Measurements from ENCODE around the gene LSMEM2.
"Not testable (repeated sequence)": the region's sequence is repeated elsewhere in the genome, so short reads cannot be mapped to it uniquely, and the experiment has no call there.

LSMEM2 gene

DNA sequence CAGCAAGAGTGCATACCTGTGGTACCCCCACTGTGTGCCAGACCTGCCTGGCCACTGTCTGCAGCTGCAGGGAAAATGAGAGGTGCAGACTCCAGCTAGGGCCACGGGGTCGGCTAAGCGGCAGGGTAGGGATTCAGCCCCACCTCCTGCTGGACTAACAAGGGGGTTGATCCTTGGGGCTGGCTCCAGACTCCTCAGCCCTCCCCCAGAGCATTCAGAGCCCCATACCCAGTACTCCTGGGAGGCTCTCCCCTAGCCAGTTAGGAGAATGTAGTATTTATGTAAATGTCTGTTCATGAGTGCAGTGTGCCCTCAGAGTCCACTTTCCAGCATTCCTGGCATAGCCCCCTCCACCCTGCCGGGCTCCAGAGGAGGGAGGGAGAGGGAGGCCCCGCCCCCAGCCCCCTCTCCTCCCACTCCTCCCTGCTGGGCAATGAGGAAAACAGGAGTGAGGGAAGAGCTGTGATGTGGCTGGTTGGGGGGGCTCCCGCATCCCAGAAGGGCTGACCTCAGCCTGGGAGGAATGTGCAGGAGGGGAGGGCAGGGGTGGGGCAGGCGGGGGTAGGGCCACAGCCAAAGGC is 14.4 kb upstream of the LSMEM2 start:
- in situ Hi-C loops (cut with MboI; ENCODE audit: low sequenced_read_pairs), result no loop called here

- in situ Hi-C loops (cut with MboI; ENCODE audit: low sequenced_read_pairs), result no loop called here
Observed at GRCh38 chr3:50264964-50265485, 13.9 kb upstream of the LSMEM2 start.

DNA sequence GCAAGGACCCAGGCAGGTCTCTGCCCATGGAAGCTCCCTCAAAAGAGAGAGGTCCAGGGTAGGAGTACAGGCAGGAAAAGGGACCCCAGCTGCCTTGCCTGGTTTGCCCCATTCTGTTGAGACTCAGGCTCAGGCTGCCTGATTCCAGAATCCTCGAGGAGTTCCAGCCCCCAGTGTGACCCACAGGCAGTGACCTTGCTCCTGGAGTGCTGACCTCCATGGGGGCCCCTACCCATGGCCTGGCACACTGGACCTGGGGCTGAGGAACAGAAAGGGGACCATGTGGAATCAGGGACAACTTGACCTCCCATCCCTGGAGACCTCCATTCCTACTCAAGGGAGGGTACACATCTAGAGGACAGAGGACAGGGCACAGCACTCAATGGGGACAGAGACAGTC is 13.3 kb upstream of the LSMEM2 start:
- in situ Hi-C loops (cut with MboI; ENCODE audit: low sequenced_read_pairs), result no loop called here

GRCh38 chr3:50266017-50266416 is 12.9 kb upstream of the LSMEM2 start:
- in situ Hi-C loops (cut with MboI; ENCODE audit: low sequenced_read_pairs), result no loop called here

- in situ Hi-C loops (cut with MboI; ENCODE audit: low sequenced_read_pairs), result no loop called here
Observed at GRCh38 chr3:50266836-50267235, 12.1 kb upstream of the LSMEM2 start.

DNA sequence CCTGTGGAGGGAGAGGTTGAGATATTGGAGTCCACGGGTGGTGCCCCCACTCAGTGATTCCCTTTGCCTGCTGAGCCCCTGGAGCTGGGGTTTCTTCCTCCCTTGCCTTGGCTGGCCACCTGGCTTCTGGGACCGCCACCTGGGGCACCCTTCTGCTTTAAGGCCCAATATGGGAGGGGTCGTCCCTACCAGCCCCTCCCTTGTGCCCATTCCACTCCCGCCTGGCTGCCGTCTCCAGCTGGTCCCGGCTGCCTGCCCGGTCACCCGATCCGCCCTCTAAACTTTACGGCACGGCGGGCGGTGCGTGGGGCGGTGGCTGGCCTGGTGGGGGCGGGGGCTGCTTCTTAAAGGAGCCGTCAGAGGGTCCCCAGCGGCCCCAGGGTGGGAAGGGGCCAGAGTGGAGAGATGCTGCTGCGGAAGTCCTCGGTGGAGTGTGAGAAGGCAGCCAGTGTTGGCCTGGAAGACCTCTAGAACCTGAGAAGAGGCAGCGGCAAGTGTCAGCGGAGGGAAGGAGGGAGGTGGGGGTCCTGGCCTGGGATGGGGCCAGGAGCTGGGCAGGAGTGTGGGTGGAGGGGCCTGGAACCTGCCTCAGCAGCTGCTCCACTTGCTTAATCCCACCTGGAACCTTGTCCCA is 11.5 kb upstream of the LSMEM2 start:
- in situ Hi-C loops (cut with MboI; ENCODE audit: low sequenced_read_pairs), result no loop called here

DNA sequence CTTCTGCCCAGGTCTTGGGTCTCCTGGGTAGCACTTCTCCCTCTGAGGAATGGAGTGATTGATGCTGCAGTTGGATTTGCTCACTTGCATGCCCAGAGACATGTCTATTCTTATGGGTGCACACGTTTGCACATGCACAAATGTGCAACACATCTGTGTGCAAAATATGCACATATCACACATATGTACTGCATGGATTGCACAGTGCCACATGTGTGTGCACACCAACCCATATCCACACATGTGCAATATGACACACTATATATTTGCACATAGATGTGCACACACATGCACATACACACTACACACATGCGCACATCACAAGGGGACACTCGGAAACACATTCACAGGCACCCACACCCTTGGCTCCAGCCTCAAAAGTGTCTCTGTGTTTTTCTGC is 10.6 kb upstream of the LSMEM2 start:
- in situ Hi-C loops (cut with MboI; ENCODE audit: low sequenced_read_pairs), result no loop called here

- in situ Hi-C loops (cut with MboI; ENCODE audit: low sequenced_read_pairs), result no loop called here
Observed at GRCh38 chr3:50268703-50269451, 10.0 kb upstream of the LSMEM2 start, which contains the start of gene SEMA3B. TSS of gene SEMA3B (plus strand) at chr3:50269147. CDS start at chr3:50269241, 94 bp downstream.

DNA sequence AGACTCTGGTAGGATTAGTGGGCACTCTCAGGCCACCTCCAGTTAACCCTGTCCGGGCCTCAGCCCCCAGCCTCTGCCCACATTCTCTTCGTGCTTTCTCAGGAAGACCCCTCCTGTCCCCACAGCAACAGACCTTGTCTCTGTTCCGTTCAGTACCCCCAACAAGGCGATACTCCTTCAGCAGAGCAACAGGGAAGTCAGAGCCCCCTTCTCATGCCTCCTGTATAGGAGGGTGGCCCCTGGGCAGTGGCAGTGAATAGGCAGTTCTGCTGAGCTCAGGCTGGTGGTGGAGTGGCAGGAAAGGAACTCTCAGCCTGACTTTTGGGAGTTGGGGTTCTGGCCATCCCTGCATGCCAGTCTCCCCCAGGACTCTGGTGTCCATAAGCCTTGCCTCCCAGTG is 9.4 kb upstream of the LSMEM2 start:
- in situ Hi-C loops (cut with MboI; ENCODE audit: low sequenced_read_pairs), result no loop called here

DNA sequence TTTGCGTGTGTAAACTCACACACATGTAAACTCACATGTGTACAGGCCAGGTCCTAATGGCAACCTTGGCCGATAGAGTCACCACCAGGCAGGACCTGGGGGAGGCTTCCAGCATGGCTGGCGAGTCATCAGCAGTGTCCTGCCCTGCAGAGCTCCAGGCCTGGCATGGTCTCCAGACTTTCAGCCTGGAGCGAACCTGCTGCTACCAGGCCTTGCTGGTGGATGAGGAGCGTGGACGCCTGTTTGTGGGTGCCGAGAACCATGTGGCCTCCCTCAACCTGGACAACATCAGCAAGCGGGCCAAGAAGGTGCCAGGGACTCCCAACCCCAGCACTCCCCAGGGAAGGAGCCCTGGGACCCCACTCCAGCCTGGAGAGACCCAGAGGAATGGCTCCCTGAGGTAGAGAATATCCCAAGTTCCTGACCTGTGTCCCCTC is 8.9 kb upstream of the LSMEM2 start:
- in situ Hi-C loops (cut with MboI; ENCODE audit: low sequenced_read_pairs), result no loop called here

- in situ Hi-C loops (cut with MboI; ENCODE audit: low sequenced_read_pairs), result no loop called here
Observed at GRCh38 chr3:50270422-50271224, 8.3 kb upstream of the LSMEM2 start.

GRCh38 chr3:50271314-50271936 is 7.5 kb upstream of the LSMEM2 start:
- in situ Hi-C loops (cut with MboI; ENCODE audit: low sequenced_read_pairs), result no loop called here

DNA sequence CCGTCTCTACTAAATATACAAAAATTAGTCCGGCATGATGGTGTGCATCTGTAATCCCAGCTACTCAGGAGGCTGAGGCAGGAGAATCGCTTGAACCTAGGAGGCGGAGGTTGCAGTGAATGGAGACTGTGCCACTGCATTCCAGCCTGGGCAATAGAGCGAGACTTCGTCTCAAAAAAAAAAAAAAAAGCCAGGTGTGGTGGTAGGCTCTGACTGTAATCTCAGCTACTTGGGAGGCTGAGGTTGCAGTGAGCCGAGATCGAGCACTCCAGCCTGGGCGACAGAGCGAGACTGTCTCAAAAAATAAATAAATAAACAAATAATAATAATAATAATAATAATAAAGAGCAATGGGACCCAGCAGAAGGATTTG is 6.4 kb upstream of the LSMEM2 start:
- in situ Hi-C loops (cut with MboI; ENCODE audit: low sequenced_read_pairs), result not testable (repeated sequence)

DNA sequence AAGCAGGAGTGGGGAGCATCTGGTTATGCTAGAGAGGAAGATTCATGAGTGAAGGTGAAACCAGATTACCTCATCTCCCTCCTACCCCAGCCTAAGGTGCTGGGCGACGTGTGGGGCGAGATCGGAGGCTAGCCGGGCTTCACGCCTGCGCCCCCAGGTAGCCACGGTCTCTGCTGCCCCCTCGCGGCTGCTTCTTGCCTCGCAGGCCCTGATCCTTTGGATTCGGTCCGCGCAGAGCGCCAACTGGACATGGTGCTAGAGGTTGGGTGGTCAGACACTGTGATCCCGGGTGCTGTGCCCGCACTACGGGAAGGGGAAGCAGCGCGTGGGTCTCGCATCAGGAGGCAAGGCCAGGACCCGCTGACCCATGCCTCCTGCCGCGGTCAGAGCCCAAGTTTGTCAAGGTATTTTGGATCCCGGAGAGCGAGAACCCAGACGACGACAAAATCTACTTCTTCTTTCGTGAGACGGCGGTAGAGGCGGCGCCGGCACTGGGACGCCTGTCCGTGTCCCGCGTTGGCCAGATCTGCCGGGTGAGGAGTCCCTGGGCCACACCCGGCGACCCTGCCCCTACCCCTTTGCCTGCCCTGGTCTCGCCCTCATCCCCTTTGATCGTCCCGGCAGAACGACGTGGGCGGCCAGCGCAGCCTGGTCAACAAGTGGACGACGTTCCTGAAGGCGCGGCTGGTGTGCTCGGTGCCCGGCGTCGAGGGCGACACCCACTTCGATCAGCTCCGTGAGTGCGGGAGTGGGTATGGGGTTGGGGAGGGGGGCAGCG is 5.8 kb upstream of the LSMEM2 start:
- in situ Hi-C loops (cut with MboI; ENCODE audit: low sequenced_read_pairs), result no loop called here

GRCh38 chr3:50273689-50274065 is 5.2 kb upstream of the LSMEM2 start:
- in situ Hi-C loops (cut with MboI; ENCODE audit: low sequenced_read_pairs), result no loop called here

DNA sequence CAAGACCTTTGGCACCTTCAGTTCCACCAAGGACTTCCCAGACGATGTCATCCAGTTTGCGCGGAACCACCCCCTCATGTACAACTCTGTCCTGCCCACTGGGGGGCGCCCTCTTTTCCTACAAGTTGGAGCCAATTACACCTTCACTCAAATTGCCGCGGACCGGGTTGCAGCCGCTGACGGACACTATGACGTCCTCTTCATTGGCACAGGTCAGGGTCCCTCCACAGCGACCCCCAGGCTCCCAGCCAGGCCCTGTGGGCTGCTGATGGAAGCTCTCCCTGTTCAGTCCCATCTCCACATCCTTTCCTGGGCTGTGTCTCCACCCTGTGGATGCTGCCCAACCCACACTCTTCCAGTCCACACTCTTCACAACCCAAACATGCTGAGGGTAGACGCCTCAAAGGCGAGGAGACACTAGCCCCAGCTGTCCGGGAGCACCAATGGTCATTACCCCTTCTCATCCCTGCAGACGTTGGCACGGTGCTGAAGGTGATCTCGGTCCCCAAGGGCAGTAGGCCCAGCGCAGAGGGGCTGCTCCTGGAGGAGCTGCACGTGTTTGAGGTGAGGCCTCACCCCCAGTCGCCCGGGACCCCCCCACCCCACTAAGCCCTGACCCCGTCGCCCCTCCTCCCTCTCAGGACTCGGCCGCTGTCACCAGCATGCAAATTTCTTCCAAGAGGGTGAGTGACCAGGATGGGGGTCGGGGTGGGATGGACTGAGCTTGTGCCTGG is 4.3 kb upstream of the LSMEM2 start:
- in situ Hi-C loops (cut with MboI; ENCODE audit: low sequenced_read_pairs), result no loop called here

DNA sequence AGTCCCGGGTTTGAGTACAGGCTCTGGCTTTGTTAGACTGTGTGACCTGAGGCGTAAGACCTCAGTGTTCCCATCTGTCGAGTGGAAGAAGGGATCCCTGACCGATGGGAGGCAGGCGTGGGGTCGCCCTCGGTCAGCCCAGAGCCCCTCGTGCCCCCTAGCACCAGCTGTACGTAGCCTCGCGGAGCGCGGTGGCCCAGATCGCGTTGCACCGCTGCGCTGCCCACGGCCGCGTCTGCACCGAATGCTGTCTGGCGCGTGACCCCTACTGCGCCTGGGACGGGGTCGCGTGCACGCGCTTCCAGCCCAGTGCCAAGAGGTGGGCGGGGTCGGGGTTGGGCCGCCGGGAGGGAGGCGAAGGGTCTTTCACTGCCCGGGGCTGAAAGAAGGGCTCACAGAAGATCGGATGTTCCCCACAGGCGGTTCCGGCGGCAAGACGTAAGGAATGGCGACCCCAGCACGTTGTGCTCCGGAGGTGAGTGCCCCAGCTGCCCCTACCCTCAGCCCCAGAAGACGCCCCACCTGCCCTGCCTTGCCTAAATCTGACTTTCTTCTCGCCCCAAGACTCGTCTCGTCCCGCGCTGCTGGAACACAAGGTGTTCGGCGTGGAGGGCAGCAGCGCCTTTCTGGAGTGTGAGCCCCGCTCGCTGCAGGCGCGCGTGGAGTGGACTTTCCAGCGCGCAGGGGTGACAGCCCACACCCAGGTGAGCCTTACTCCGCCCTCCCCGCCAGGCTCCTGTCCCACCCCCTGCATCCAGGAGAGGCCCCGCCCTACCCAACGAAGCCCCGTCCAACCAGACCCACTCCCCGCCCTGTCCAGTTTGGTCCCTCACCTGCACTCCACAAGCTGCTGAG is 3.5 kb upstream of the LSMEM2 start:
- in situ Hi-C loops (cut with MboI; ENCODE audit: low sequenced_read_pairs), result no loop called here

DNA sequence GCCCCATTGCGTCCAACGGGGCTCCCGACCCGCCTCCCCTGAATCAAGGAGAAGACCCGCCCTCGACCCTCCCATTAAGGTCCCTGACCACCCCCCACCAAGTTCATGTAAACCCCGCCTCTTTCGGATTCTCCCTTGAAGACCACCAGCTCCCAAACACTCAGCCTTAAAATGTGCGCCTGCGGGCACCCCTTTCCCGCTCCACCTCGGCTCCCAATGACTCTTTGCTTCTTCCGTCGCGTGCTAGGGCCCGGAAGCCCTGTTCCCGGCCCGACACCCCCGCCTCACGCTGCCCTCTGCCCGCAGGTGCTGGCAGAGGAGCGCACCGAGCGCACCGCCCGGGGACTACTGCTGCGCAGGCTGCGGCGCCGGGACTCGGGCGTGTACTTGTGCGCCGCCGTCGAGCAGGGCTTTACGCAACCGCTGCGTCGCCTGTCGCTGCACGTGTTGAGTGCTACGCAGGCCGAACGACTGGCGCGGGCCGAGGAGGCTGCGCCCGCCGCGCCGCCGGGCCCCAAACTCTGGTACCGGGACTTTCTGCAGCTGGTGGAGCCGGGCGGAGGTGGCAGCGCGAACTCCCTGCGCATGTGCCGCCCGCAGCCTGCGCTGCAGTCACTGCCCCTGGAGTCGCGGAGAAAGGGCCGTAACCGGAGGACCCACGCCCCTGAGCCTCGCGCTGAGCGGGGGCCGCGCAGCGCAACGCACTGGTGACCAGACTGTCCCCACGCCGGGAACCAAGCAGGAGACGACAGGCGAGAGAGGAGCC is 2.7 kb upstream of the LSMEM2 start:
- in situ Hi-C loops (cut with MboI; ENCODE audit: low sequenced_read_pairs), result no loop called here

All from HL-60/S4 treated with phorbol 12-myristate 13-acetate at 8.2 ng/mL for 4 days and 3 days (cell line).